Effector CD8-positive, alpha-beta T cell (primary cell): ENCODE data around the gene PPP1R26.
"Not testable (repeated sequence)": the region's sequence is repeated elsewhere in the genome, so short reads cannot be mapped to it uniquely, and the experiment has no call there.

Experiments used
- DNase-seq: peaks from one replicate; lab custom pipeline; 2025; lab: John Stamatoyannopoulos, UW

PPP1R26 gene

GRCh38 chr9:135504262-135505243, 25.0 kb downstream of the PPP1R26 start:
- peak; percentile 9 for DNase-seq

DNA sequence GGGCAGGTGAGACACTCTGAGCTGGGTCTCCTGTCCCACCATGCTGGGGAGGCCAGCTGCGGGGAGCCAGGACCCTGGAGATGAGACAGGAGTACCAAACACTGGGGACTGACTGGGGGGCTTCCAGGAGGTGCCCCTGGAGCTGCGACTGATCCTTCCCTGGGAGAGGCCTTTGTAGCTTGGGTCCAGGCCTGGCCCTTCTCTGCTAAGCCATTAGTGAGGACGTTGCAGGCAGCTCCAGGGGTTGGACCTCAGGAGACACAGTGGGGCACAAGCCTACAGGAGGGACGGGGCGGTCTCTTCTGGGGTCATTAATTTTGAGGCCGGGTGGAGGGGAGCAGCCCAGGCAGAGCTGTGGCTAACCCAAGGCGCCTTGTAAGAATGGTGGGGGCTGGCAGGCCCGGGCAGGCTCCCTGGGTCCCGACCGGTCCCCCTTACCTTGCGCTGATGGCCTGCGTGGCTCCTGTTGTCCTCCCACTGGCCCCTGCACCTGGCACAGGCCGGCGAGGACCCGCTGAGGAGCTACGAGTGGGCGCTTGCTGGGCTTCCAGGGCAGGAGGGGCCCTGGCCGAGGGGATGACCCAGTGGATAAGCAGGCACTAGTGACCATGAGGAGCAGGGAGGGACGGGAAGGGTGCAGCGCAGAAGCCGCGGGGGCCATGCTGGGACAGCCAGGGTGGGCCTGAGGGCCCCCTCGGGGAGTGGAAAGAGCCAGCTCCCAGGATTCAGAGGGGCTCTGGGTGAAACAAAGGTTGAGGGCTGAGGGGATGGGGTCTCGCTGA, 26.0 kb downstream of the PPP1R26 start:
- no peak for DNase-seq

DNA sequence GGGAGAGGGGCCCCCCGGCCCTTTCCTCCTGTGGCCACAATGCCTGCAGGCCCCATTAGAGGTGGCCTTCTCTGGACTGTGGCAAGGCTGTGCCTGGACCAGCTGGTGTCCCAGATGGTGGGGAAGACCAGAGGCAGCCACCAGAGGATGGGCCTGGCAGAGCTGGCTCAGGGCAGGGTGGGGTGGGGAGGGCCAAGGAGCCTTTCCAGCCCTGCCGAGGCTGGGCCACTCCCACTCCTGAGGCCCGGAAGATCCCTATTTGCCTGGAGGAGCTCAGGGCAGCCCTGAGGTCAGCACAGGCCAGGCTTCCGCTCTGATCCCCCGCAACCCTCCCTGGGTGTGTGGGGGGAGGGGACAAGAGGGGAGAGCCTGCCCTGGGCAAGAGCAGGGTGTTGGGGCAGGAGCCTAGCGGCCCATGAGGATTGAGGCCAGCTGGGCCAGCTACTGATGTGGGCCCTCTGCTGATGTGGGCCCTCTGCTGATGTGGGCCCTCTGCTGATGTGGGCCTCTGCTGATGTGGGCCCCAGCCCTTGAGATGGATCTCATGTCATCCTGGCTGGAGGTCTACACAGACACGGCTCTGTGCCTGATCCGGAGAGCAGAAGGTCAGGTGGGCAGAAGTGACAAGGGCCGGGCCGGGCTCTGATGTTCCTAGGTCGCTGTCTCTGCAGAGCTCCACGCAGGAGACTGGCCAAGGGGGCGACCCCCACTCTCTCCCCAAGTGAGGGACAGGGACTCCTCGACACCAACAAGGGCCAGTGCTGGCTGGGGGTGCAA, 26.9 kb downstream of the PPP1R26 start:
- no peak for DNase-seq

- DNase-seq = no peak
Measured at GRCh38 chr9:135507104-135508035, 27.8 kb downstream of the PPP1R26 start.

DNA sequence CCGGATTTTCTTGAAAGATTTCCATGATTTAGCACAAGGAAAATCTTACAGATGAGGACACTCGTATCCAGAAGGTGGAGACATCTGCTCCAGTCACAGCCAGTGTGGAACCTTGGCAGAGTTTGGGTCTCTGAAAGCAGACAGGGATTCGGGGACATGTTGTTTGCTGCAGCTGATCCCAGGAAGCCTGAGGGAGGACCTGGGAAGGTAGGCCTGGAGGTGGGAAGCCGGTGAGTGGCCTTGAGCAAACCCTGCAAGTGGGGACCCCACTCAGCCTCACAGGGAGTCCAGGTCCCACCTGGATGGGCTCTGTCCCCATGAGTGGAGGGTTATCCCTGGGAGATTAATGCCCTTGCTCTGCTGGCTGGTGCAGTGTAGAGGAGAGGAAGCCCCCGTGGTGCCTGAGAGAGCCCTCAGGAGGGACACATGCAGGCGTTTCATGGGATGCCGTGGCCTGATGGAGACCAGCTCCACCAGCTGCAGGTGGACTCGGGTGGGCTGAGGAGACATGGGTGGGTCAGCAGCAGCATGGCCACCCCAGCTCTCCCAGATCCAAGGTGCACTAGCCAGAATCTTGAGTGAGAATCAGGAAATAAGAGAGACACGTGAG, 28.7 kb downstream of the PPP1R26 start:
- no peak for DNase-seq

DNA sequence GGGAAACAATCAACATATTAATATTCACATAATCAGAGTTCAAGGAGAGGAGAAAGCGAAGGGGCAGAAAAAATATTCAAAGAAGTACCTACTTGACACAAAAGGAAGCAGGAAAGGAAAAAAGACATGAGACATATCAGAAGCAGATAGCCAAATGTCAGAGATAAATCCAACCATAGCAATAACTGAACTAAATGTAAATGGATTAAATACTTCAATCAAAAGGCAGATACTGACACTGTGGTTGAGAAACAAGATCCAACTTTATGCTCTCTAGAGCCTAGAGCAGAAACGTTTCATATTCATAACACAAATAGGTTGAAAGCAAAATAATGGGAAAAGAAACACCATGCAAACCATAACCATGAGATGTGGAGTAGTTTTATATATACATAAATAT, 29.9 kb downstream of the PPP1R26 start:
- no peak for DNase-seq

GRCh38 chr9:135512241-135512603, 32.6 kb downstream of the PPP1R26 start:
- no peak for DNase-seq

DNA sequence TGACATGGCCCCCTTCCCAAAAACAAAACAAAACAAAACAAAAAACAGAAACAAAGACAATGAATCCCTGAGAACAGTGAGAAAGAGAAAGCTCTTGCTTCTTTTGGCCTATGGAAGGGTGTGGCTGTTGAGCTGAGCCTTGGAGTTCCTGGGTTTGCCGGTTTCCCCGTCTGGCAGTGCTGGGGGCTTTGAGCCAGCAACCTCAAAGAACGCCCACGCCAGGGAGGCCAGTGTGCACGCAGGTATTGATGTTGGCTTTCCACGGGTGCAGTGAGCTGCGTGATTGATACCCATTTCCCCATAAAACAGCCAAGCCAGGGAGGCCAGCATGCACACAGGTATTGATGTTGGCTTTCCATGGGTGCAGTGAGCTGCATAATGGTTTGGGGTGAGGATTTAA, 33.3 kb downstream of the PPP1R26 start:
- no peak for DNase-seq

- no peak for DNase-seq
Measured at GRCh38 chr9:135513351-135513846, 33.8 kb downstream of the PPP1R26 start.

DNA sequence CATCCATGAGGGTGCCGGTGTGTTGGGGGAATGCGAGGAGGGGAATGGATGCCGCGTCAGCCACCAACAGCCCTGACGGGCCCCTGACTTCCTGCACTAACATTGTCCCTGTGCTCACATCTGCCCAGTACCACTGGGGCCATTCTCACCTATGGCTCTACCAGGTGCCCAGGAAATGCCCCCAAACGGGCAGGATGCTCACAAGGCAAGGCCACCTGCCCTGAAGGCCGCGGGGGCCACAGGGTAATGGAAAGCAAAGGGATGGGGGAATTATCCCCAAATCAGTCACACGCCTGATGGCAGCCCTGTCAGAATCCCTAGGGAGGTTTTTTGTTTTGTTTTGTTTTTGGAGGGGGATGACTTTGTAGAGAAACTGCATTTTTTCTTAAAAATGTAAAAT, 34.3 kb downstream of the PPP1R26 start:
- not testable (repeated sequence) for DNase-seq

GRCh38 chr9:135514342-135515082, 34.9 kb downstream of the PPP1R26 start:
- no peak for DNase-seq

DNA sequence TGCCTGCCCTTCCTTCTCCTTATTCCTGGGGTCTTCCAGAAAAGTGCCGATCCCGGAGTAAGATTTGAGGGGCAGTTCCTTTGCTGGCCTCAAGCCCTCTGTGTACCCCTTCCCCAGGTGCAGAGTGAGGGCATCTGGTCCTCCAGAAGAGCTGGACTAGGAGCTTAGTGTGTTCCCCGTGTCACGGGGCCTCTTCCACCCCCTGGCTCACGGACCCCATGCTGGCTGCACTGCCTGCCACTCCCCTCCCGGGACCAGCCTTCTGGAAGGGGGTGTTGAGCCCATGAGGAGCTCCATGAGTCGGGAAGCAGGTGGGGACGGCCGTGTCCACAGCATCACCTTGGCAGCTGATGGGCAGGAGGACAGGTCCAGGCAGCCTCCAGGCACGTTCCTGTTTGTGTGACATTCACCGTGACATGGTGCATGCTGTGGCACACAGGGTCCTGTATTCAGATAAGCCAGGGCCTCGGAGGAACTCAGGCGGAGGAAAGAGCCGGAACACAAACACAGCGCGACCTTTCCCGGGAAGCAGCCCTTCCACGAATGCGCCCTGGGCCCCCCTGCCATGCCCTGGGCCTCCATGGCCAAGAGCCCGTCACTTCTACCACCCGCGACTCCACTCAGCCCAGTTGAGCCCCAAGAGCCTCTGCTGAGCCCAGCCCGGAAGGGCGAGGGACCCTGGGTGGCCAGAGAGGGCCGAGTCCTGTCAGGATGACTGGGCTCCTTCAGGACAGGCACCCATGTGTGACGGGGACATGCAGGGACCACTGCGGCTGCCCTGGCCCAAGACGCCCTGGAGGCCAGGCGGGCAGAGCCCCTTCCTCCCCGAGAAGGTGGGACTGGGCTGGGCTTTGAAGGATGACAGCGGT, 35.7 kb downstream of the PPP1R26 start:
- DNase-seq = no peak

GRCh38 chr9:135516132-135516860, 36.7 kb downstream of the PPP1R26 start:
- no peak for DNase-seq

DNA sequence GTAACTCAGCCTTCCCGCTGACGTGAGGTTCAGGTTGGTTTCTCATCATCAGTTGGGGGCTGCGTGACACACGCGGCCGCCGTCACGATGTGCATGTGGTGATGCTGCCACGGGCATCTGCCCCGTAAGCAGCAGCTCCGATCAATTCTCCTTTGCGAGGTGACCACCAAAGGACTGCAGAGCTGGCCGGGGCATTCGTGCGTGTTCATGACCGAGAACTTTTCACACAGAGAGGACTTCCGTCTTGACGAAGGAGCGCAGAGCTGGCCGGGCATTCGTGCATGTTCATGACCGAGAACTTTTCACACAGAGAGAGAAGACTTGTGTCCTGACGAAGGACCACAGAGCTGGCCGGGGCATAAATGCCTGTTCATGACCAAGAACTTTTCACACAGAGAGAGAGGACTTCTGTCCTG, 37.8 kb downstream of the PPP1R26 start:
- no peak for DNase-seq

GRCh38 chr9:135519179-135519971, 39.8 kb downstream of the PPP1R26 start:
- DNase-seq = no peak

GRCh38 chr9:135520916-135521607, 41.5 kb downstream of the PPP1R26 start, which contains the start of gene LCN1:
LCN1 (plus strand) TSS chr9:135521440; CDS start chr9:135521498, 58 bp downstream.
- no peak for DNase-seq
